Retinal pigment epithelial cell (primary cell): ENCODE results near the gene FAM240B.

Experiments used
- DNase-seq: peaks from one replicate; pipeline ENCODE4 v3.0.0-alpha.2; 2010; ENCODE audit warnings: low read depth
- H3K4me3 ChIP-seq: 2 replicates; pipeline ENCODE4 v1.5.1; 2011; ENCODE audit warnings: mild to moderate bottlenecking, low read length, control low read depth, moderate library complexity
- TF ChIP-seq, protein P1 (sequence below): conservative IDR thresholded peaks from 2 replicates; pipeline ENCODE4 v1.5.1; 2011; ENCODE audit warnings: low read depth, low read length, control low read depth, inconsistent platforms

The FAM240B gene

DNA sequence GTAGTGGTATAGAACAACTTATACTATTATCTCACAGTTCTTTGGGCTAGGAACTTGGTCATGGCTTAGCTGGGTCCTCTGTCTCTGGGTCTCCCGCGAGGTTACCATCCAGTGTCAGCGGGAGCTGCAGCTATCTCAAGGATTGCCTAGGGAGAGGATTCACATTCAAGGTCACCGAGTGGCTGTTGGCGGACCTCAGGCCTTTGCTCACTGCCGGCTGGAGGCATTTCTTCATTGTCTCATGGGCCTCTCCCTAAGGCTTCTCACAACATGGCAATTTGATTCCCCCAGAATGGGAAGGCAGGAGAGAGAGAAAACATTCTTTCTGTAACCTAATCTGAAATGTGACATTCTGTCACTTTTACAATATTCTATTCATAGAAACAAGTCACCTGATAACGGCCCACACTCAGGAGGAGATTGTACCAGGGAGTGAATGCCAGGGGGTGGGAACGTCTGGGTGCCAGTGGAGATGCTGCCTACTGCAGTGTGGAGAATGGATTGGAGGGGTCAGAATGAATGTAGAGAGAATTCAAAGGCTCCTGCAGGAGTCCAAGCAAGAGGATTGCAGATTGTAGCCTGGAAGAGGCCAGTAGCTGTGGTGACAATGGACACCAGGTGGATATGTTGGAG lies 70.1 kb downstream of the FAM240B start:
- TF ChIP-seq, protein P1, sequence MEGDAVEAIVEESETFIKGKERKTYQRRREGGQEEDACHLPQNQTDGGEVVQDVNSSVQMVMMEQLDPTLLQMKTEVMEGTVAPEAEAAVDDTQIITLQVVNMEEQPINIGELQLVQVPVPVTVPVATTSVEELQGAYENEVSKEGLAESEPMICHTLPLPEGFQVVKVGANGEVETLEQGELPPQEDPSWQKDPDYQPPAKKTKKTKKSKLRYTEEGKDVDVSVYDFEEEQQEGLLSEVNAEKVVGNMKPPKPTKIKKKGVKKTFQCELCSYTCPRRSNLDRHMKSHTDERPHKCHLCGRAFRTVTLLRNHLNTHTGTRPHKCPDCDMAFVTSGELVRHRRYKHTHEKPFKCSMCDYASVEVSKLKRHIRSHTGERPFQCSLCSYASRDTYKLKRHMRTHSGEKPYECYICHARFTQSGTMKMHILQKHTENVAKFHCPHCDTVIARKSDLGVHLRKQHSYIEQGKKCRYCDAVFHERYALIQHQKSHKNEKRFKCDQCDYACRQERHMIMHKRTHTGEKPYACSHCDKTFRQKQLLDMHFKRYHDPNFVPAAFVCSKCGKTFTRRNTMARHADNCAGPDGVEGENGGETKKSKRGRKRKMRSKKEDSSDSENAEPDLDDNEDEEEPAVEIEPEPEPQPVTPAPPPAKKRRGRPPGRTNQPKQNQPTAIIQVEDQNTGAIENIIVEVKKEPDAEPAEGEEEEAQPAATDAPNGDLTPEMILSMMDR: no peak
- H3K4me3 ChIP-seq: no peak overlapping the region
- no peak for DNase-seq

DNA sequence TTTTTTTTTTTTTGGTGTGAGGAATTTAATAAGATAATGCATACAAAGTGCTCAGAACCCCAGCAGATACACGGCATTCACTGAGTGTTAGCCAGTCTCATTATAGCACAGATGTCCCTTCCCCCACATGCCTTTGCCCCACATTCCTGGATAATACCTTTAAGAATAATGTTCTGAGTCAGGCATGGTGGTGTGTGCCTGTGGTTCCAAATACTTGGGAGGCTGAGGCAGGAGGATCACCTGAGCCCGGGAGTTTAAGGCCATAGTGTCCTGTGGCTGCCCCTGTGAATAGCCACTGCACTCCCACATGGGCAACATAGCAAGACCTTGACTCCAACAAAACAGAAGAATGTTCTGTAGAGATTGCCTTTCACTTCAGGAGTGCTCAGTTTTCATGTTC lies 75.3 kb downstream of the FAM240B start:
- TF ChIP-seq, protein P1: no peak
- no peak for DNase-seq
- H3K4me3 ChIP-seq: no peak overlapping the region
